NCI-H1417 (cell line): ENCODE data around the gene SND1.
A peak's percentile ranks its signal among the peaks of the same experiment; 100 is the strongest.

Experiments used
- DNase-seq, 3 experiments: peaks; one replicate each; lab custom pipeline; 2025; lab: John Stamatoyannopoulos, UW

Gene SND1

GRCh38 chr7:128020159-128020558 is 368.2 kb downstream of the SND1 start:
- DNase-seq = no peak

GRCh38 chr7:128021366-128021765 is 369.4 kb downstream of the SND1 start:
- DNase-seq = no peak

GRCh38 chr7:128022631-128023532 is 370.9 kb downstream of the SND1 start:
- no peak for DNase-seq

DNA sequence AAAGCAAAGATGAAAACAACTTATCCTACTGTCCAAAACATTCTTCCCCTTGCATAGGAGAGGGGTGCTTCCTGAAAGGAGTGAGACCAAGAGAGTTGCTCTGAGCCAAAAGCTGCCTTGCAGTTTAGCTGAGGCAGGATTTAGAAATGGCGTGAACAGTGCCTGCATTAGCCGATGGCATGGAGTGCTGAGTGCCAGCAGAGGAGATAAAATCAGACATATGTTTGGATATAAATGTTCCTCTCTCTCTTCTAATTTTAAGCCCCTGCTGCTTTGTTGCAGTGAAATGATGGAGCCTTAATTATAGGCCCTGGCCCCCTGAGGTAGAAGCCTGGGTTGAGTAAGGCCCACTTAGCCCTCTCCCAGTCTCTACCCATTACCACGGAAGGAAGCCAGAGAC is 372.2 kb downstream of the SND1 start:
- DNase-seq = no peak

DNA sequence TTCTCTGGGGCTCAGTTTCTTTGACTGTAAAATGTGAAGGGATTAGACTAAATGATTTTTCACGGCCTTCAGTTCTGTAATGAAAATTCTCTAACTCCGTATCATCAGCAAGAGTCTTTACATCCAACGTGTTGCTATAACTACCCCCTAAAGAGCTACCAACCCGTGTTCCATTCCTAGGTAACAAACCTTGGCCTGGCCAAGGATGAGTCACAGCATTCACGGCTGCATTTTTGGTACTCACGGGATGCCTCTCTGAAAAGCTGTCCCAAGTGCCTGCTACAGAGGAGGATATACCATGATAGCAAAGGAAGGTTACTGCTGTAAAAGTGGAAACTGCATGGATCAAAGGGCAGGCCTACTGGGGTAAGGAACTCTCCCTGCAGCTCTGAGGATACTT is 373.4 kb downstream of the SND1 start:
- DNase-seq = no peak

DNA sequence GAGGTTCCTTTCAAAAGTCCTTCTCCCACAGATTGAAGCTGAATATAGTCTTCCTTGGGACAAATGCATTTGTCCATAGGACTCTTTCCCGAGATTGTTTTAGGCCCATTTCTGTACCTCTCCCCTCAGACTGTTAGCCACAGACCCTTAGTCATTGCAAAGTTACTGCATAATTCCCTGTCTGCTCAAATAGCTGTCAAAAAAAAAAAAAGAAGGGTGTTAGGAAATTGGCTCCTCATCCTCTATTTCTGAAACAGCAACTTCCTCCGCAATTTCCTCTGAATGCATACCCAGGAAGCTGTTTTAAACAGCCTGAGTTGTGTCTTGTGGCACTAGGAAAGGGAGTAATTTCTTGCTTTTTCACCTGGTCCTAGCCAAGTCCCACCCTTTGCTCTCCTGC is 373.8 kb downstream of the SND1 start:
- no peak for DNase-seq

- DNase-seq = no peak
Measured at GRCh38 chr7:128026551-128026950, 374.6 kb downstream of the SND1 start.

- peak in 2 of 3 experiments; percentile 11 to 55 for DNase-seq
Measured at GRCh38 chr7:128027485-128027980, 375.5 kb downstream of the SND1 start.

- DNase-seq = no peak
Measured at GRCh38 chr7:128029405-128029995, 377.5 kb downstream of the SND1 start.

- no peak for DNase-seq
Measured at GRCh38 chr7:128030263-128030653, 378.3 kb downstream of the SND1 start.

- DNase-seq = peak; percentile 62 to 87 (median 83)
Measured at GRCh38 chr7:128030654-128031611, 378.9 kb downstream of the SND1 start, which contains the start of gene LRRC4. TSS of gene LRRC4 (minus strand) at chr7:128031437. CDS start at chr7:128030640, 797 bp downstream.

GRCh38 chr7:128031901-128032604 is 380.1 kb downstream of the SND1 start:
- DNase-seq = peak; percentile 68 to 91 (median 85)

DNA sequence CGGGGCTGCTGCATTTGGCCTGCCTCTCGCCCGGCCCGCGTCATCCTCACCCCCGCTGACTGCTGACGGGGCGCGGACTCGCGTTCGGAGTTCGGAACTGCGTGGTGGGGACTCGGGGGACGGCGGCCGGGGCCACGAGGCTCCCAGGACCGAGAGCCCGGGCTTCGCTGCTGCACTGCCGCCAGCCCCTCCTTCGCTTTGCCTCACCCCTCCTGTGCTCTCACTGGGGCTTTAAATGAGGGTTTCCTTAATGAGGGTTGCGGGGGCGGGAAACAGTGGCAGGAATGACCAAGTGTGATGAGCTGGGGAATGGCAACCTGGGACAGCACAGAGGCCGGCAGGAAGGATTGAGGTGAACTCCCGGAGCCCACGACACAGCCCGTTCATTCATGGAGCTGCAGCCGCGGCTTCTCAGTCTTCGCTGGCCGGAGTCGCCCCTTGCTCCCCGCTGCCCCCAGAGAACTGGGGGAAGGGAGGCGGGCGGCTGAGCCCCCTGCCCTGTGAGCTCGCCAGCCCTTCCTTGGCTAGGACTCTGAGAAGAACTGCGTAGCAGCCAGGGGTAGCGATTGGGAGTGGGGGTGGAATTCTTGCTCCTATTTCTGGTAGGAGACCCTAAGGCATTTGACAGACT is 380.7 kb downstream of the SND1 start:
- DNase-seq = peak in 2 of 3 experiments; percentile 55 to 58

- no peak for DNase-seq
Measured at GRCh38 chr7:128033246-128033645, 381.3 kb downstream of the SND1 start.

DNA sequence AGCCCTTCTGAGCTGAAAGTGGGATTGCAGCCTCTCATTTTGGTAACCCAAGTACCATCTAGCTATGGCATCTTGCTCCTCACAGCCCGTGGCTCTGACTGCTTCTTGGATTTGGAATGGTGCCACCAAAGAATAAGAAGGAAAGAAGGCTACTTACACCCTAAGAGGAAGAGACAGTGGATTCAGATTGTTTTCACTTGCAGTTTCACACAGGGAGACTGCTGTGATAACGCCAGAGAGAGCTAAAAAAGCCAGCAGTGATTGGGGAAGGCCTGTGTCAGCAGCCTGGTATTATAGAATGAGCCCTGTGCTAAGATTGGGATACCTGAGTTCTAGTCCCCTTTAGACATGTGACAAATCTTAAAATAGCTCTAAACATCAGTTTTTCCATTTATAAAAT is 382.8 kb downstream of the SND1 start:
- no peak for DNase-seq

- DNase-seq = peak; percentile 21 to 72 (median 51)
Measured at GRCh38 chr7:128035712-128036111, 383.7 kb downstream of the SND1 start.

GRCh38 chr7:128036226-128036940 is 384.4 kb downstream of the SND1 start:
- no peak for DNase-seq

DNA sequence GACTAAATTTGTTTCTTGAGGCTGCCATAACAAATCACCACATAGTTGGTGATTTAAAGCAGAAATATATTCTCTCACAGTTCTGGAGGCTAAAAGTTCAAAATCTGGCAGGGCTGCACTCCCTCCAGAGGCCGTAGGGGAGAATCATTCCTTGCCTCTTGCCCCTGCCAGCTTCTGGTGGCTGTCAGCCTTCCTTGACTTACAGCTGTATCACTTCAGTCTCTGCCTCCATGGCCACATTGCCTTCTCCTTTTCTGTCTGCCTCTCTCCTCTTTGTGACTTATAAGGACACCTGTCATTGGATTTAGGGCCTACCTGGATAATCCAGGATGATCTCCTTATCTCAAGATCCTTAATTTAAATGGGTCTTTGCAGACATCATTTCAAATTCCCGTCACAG is 385.1 kb downstream of the SND1 start:
- DNase-seq = no peak

GRCh38 chr7:128037880-128038619 is 386.1 kb downstream of the SND1 start:
- no peak for DNase-seq
